MCF 10A (cell line): ENCODE measurements around the gene ELFN1. TPM values are rescaled to one million over a fixed set of nuclear protein-coding genes. Genes with fewer than 3 reads are reported as not detected.

ENCODE experiments used
- BruUV-seq: library from RNA; stranded (reverse); fragments of 400-500 nt; replicated peaks from 2 replicates; lab custom pipeline; 2021; lab: Mats Ljungman, UMichigan
- CTCF ChIA-PET: fragments of 300-600 bp; sonication (Branson Sonifier 250); formaldehyde crosslinking; extraction: SDS; loops from one replicate; lab custom pipeline; 2021; ENCODE audit warnings: antibody characterized with exemption, inconsistent platforms; lab: Yijun Ruan, JAX
- POLR2A ChIA-PET: fragments of 300-600, 350-650 bp; sonication (Branson Sonifier 250); formaldehyde crosslinking; extraction: SDS; loops from one replicate; lab custom pipeline; 2020; ENCODE audit warnings: antibody characterized with exemption, inconsistent platforms; lab: Yijun Ruan, JAX
- DNase-seq: peaks from one replicate; pipeline ENCODE4 v3.0.0-alpha.2; 2018; ENCODE audit not compliant: unreplicated experiment
- H3K27ac Mint-ChIP-seq: one replicate; pipeline ENCODE4 v1.8.0; 2022; ENCODE audit warnings: mild to moderate bottlenecking, low read depth, mixed read lengths; ENCODE audit not compliant: unreplicated experiment
- H3K27me3 Mint-ChIP-seq: one replicate; pipeline ENCODE4 v1.8.0; 2022; ENCODE audit warnings: mixed read lengths; ENCODE audit not compliant: insufficient read depth, unreplicated experiment
- H3K36me3 Mint-ChIP-seq: one replicate; pipeline ENCODE4 v1.8.0; 2022; ENCODE audit warnings: mild to moderate bottlenecking, moderate library complexity, mixed read lengths; ENCODE audit not compliant: insufficient read depth, unreplicated experiment
- H3K4me1 Mint-ChIP-seq: one replicate; pipeline ENCODE4 v1.8.0; 2022; ENCODE audit warnings: mixed read lengths; ENCODE audit not compliant: insufficient read depth, unreplicated experiment
- H3K4me3 Mint-ChIP-seq: one replicate; pipeline ENCODE4 v1.8.0; 2022; ENCODE audit warnings: mild to moderate bottlenecking, moderate library complexity, mixed read lengths; ENCODE audit not compliant: unreplicated experiment
- H3K9me3 Mint-ChIP-seq: one replicate; pipeline ENCODE4 v1.8.0; 2022; ENCODE audit warnings: mixed read lengths; ENCODE audit not compliant: unreplicated experiment
- intact Hi-C: fragments of 100-400 bp; cut with micrococcal nuclease; formaldehyde crosslinking; loops from 2 replicates; pipeline ENCODE4 v1.14.1; 2022
- total RNA-seq: library from RNA; stranded (reverse); gene quantifications from 2 replicates; pipeline ENCODE4 v1.2.3, GENCODE V29; 2022
- TF ChIP-seq, protein P1 (sequence below): fragments of 200-600 bp; IDR thresholded peaks from one replicate; pipeline ENCODE4 v1.8.0; 2022; ENCODE audit warnings: antibody characterized with exemption, mild to moderate bottlenecking; ENCODE audit not compliant: unreplicated experiment

ELFN1 gene
- total RNA-seq, 1 experiment from 2014 or later = not detected

DNA sequence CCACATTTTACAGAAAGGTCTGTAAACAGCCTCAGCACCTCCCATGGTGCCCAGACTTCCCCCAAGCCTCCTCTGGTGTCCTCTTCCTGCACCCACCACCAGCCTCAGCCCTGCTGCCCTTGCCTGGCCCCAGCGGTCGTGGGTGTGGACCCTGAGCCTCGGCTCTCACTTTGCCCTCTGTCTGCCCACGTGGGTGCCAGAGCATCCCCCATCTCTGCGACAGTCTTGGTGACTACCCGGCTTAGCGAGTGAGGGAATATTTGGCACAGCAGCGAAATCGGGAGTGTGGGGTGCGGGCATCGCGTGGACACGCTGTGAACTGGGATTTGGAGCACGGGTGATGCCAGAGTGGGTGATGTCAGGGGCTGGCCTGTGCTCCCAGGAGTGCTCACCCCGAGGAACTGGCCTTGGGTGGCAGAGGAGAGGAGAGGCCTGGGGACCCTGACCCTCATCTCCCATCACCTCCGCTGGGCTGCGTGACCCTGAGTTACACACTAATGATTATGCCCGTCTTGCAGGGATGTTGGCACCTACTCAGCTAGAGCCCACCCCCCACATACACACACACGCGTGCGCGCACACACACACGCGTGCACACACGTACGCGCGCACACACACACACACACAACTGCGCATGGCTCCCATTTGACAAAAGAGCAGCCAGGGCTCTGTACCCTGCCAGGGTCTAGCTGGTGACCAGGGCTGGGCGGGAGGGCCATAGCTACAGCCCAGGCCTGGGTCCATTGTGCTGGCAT lies 8.7 kb downstream of the ELFN1 start:
- intact Hi-C loops = no loop called here
- DNase-seq = no peak
- ChIA-PET POLR2A (no interaction called here), CTCF (no interaction called here)
- no peaks in the 10 kb centered on the region for H3K4me1 Mint-ChIP-seq
- no peak overlapping the region for H3K27ac Mint-ChIP-seq
- TF ChIP-seq, protein P1, sequence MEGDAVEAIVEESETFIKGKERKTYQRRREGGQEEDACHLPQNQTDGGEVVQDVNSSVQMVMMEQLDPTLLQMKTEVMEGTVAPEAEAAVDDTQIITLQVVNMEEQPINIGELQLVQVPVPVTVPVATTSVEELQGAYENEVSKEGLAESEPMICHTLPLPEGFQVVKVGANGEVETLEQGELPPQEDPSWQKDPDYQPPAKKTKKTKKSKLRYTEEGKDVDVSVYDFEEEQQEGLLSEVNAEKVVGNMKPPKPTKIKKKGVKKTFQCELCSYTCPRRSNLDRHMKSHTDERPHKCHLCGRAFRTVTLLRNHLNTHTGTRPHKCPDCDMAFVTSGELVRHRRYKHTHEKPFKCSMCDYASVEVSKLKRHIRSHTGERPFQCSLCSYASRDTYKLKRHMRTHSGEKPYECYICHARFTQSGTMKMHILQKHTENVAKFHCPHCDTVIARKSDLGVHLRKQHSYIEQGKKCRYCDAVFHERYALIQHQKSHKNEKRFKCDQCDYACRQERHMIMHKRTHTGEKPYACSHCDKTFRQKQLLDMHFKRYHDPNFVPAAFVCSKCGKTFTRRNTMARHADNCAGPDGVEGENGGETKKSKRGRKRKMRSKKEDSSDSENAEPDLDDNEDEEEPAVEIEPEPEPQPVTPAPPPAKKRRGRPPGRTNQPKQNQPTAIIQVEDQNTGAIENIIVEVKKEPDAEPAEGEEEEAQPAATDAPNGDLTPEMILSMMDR = no peak
- H3K4me3 Mint-ChIP-seq = no peak overlapping the region
- peaks cover 8% of the 10 kb centered on the region for H3K9me3 Mint-ChIP-seq
- no peaks in the 10 kb centered on the region for H3K27me3 Mint-ChIP-seq
- H3K36me3 Mint-ChIP-seq = no peaks in the 10 kb centered on the region
- BruUV-seq = no TSS peak

DNA sequence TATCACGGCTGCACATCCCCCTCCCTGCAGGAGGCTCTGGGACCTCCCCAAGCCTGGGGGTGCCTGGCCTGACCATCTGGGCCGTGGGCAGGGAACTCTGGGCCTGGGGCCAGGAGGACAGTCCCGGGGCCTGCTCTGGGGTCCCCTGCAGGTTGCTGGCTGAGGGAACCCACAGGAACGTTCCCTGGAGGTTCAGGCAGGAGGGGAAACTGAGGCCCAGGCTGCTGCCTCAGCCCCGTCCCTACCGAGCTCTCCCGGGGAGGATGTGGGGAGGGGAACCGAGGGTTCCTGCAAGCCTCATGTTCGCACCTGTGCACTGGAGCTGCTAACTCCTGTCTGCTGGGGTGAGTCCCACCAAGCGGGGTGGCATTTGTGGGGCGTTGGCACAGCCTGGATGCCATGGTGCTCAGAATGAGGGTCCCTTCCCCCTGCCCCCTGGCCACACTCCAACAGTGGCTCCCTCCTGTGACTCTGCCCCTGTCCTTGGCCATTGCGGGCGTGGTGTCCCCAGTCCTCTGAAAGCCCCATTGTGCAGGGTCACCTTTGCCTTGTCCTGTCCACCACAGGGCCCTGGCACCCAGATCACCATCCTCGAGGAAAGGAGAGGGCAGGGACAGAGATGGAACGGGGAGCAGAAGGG lies 9.4 kb downstream of the ELFN1 start:
- Mint-ChIP-seq H3K9me3 (peaks cover 14% of the 10 kb centered on the region), H3K27ac (no peak overlapping the region), H3K27me3 (no peaks in the 10 kb centered on the region), H3K4me1 (no peaks in the 10 kb centered on the region), H3K4me3 (no peak overlapping the region), H3K36me3 (no peaks in the 10 kb centered on the region)
- no TSS peak for BruUV-seq
- intact Hi-C loops = no loop called here
- CTCF ChIA-PET = no interaction called here
- POLR2A ChIA-PET = no interaction called here
- no peak for DNase-seq
- TF ChIP-seq, protein P1 = no peak

DNA sequence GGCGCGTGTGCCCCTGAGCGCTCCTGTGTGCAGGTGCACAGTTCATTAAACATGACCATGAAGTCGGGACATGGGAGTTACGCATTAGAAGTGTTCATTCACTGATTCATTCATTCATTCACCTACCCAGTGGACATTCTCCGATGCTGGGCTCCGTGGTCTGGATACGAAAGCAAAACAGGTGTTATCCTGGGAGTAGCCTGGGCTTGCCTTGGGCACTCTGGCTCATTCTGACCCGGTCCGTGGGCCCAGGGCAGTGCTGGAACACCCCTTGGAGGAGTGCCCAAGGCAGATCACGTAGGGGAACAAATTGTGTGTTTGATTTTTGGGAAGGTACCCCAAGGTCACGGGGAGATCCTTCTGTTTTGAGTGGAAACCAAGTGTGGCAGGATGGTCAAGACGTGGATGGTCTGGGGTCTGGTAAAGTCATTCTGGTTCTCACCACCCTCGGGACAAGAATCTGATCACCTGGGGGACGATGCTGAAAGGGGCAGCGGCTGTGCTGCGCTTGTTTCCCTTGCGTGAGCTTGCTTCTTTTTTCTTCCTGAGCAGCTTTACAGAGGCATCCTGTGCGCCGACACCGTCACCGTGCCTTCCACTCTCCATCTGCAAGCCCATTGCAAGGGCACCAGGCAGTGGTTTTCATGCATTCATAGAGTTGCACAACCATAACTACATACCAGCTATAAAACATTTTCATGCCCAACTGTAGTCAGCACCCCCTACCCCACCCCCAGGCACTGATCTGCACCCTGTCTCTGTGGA lies 10.1 kb downstream of the ELFN1 start:
- no TSS peak for BruUV-seq
- H3K9me3 Mint-ChIP-seq = peaks cover 21% of the 10 kb centered on the region

More for the DNA sequence above, 10.1 kb downstream of the ELFN1 start:
- ChIA-PET CTCF (no interaction called here), POLR2A (no interaction called here)
- Mint-ChIP-seq H3K27ac (no peak overlapping the region), H3K4me3 (no peak overlapping the region), H3K27me3 (no peaks in the 10 kb centered on the region), H3K4me1 (no peaks in the 10 kb centered on the region), H3K36me3 (no peaks in the 10 kb centered on the region)
- no peak for DNase-seq
- intact Hi-C loops = no loop called here
- TF ChIP-seq, protein P1 = no peak
